Stomach (tissue), 4 donors: ENCODE results near the gene KIRREL1.

Experiments
- POLR2A ChIP-seq, 4 donors: fragments of 450-650 bp; IDR thresholded peaks; one replicate each; pipeline ENCODE4 v1.6.1; 2016; ENCODE audit warnings: antibody characterized with exemption in 4 of 4, control low read depth in 2 of 4, mild to moderate bottlenecking in 1 of 4, moderate library complexity in 1 of 4
- POLR2AphosphoS5 ChIP-seq, 3 donors: sonication (generic); formaldehyde crosslinking; IDR thresholded peaks; one replicate each; pipeline ENCODE4 v1.6.1; 2016; ENCODE audit warnings: antibody characterized with exemption in 3 of 3
- TF ChIP-seq, protein P1 (sequence below), 7 experiments: fragments of 450-650 bp in 4 of 7; fragments of 200-600 bp in 3 of 7; sonication (generic) in 3 of 7; IDR thresholded peaks; one replicate each; pipeline ENCODE4 v1.5.1; 2016 to 2019; ENCODE audit warnings: antibody characterized with exemption in 7 of 7, control low read depth in 2 of 7, mild to moderate bottlenecking in 1 of 7

DNA sequence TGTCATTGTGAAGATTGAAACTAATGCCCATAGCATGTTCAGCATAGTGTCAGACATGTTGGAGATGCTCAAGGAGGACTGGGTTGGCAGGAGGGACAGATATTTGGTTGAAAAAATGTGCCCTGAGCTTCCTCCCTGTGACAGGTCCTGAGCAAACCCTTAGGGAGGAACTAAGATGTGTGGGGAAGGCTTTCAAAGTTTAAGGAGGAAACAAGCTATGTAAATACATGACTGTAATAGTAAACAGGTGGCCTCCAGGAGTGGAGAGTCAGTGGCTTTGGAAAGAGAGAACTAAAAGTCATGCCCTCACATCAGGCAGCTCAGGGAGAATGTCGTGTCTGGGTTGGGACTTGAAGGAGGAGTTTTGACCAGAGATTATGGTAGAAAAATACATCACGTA is 9.7 kb upstream of the KIRREL1 start:
- TF ChIP-seq, protein P1, sequence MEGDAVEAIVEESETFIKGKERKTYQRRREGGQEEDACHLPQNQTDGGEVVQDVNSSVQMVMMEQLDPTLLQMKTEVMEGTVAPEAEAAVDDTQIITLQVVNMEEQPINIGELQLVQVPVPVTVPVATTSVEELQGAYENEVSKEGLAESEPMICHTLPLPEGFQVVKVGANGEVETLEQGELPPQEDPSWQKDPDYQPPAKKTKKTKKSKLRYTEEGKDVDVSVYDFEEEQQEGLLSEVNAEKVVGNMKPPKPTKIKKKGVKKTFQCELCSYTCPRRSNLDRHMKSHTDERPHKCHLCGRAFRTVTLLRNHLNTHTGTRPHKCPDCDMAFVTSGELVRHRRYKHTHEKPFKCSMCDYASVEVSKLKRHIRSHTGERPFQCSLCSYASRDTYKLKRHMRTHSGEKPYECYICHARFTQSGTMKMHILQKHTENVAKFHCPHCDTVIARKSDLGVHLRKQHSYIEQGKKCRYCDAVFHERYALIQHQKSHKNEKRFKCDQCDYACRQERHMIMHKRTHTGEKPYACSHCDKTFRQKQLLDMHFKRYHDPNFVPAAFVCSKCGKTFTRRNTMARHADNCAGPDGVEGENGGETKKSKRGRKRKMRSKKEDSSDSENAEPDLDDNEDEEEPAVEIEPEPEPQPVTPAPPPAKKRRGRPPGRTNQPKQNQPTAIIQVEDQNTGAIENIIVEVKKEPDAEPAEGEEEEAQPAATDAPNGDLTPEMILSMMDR (IDR thresholded peaks at IDR 0.05), result no peak
- no peak for TF ChIP-seq POLR2A (IDR thresholded peaks at IDR 0.05)
- TF ChIP-seq POLR2AphosphoS5 (IDR thresholded peaks at IDR 0.05), result no peak
